ENCODE data around the gene NCCRP1.
"Not testable (repeated sequence)": the region's sequence is repeated elsewhere in the genome, so short reads cannot be mapped to it uniquely, and the experiment has no call there.

The NCCRP1 gene

GRCh38 chr19:39211731-39212374 lies 15.1 kb downstream of the NCCRP1 start:
- DNase-seq (ENCODE audit: low spot score): no peak
- no peak for TF ChIP-seq CTCF (IDR thresholded peaks at IDR 0.05; ENCODE audit: extremely low read depth, insufficient read depth, missing control alignments)
- in situ Hi-C loops (cut with MboI; ENCODE audit: low pct_unique_long_range_greater_than_20kb, low sequenced_read_pairs, unreplicated experiment): no loop called here

- peak; percentile 47 for DNase-seq (ENCODE audit: low spot score)
- in situ Hi-C loops (cut with MboI; ENCODE audit: low pct_unique_long_range_greater_than_20kb, low sequenced_read_pairs, unreplicated experiment): no loop called here
- TF ChIP-seq CTCF (IDR thresholded peaks at IDR 0.05; ENCODE audit: extremely low read depth, insufficient read depth, missing control alignments): peak; percentile 67
Observed at GRCh38 chr19:39212375-39212742, 15.6 kb downstream of the NCCRP1 start.

GRCh38 chr19:39215323-39215722 lies 18.6 kb downstream of the NCCRP1 start:
- DNase-seq (ENCODE audit: low spot score); in situ Hi-C loops (cut with MboI; ENCODE audit: low pct_unique_long_range_greater_than_20kb, low sequenced_read_pairs, unreplicated experiment): not testable (repeated sequence)

DNA sequence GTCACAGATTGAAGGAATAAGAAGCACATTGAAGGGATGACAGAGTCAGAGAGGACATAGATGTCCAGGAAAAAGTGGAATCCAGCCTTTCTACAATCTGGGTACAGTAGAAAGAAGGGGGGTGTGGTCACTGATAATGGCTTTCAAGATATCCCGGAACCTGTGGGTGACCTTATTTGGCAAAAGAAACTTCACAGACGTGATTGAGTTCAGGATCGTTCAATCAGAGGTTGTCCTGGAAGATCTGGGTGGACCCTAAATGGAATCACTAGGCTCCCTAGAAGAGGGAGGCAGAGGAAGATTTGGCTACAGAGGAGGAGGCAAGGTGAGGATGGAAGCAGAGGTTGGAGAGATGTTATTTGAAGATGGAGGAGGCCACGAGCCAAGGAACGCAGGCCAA lies 20.3 kb downstream of the NCCRP1 start:
- TF ChIP-seq CTCF (IDR thresholded peaks at IDR 0.05; ENCODE audit: extremely low read depth, insufficient read depth, missing control alignments): no peak
- in situ Hi-C loops (cut with MboI; ENCODE audit: low pct_unique_long_range_greater_than_20kb, low sequenced_read_pairs, unreplicated experiment): no loop called here
- no peak for DNase-seq (ENCODE audit: low spot score)

GRCh38 chr19:39218230-39219007 lies 21.7 kb downstream of the NCCRP1 start:
- TF ChIP-seq CTCF (IDR thresholded peaks at IDR 0.05; ENCODE audit: extremely low read depth, insufficient read depth, missing control alignments): no peak
- in situ Hi-C loops (cut with MboI; ENCODE audit: low pct_unique_long_range_greater_than_20kb, low sequenced_read_pairs, unreplicated experiment): no loop called here
- DNase-seq (ENCODE audit: low spot score): no peak

GRCh38 chr19:39219108-39219507 lies 22.3 kb downstream of the NCCRP1 start:
- DNase-seq (ENCODE audit: low spot score); in situ Hi-C loops (cut with MboI; ENCODE audit: low pct_unique_long_range_greater_than_20kb, low sequenced_read_pairs, unreplicated experiment): not testable (repeated sequence)

- DNase-seq (ENCODE audit: low spot score): peak; percentile 42
- TF ChIP-seq CTCF (IDR thresholded peaks at IDR 0.05; ENCODE audit: extremely low read depth, insufficient read depth, missing control alignments): no peak
- in situ Hi-C loops (cut with MboI; ENCODE audit: low pct_unique_long_range_greater_than_20kb, low sequenced_read_pairs, unreplicated experiment): no loop called here
Observed at GRCh38 chr19:39223703-39224279, 27.0 kb downstream of the NCCRP1 start.

Measured in GM13977 (cell line).